22Rv1 (cell line): ENCODE data around the gene PRND.

ENCODE experiments used
- CTCF ChIP-seq: fragments of 450-650 bp; IDR thresholded peaks from 2 replicates; pipeline ENCODE4 v1.5.1; 2017; ENCODE audit warnings: mild to moderate bottlenecking
- ZFX ChIP-seq: fragments of 450-650 bp; IDR thresholded peaks from 2 replicates; pipeline ENCODE4 v1.6.1; 2017; ENCODE audit warnings: antibody characterized with exemption, borderline replicate concordance

- TF ChIP-seq CTCF (no peak), ZFX (no peak)
Observed at GRCh38 chr20:4775322-4776078, 53.8 kb downstream of the PRND start.
